GM19328 (cell line): Measurements from ENCODE around the gene STOX2.

Experiments
- ATAC-seq: cut with Tn5 transposase; IDR thresholded peaks from one replicate; pipeline ENCODE4 v1.9.1; 2021; ENCODE audit warnings: mild to moderate bottlenecking, moderate library complexity; ENCODE audit not compliant: unreplicated experiment

The STOX2 gene, protein sequence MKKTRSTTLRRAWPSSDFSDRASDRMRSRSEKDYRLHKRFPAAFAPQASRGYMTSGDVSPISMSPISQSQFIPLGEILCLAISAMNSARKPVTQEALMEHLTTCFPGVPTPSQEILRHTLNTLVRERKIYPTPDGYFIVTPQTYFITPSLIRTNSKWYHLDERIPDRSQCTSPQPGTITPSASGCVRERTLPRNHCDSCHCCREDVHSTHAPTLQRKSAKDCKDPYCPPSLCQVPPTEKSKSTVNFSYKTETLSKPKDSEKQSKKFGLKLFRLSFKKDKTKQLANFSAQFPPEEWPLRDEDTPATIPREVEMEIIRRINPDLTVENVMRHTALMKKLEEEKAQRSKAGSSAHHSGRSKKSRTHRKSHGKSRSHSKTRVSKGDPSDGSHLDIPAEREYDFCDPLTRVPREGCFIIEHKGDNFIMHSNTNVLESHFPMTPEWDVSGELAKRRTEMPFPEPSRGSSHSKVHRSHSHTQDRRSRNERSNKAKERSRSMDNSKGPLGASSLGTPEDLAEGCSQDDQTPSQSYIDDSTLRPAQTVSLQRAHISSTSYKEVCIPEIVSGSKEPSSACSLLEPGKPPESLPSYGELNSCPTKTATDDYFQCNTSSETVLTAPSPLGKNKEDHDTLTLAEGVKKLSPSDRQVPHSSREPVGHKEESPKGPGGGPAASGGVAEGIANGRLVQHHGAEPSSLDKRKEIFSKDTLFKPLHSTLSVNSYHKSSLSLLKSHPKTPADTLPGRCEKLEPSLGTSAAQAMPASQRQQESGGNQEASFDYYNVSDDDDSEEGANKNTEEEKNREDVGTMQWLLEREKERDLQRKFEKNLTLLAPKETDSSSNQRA (N-terminal part only)

DNA sequence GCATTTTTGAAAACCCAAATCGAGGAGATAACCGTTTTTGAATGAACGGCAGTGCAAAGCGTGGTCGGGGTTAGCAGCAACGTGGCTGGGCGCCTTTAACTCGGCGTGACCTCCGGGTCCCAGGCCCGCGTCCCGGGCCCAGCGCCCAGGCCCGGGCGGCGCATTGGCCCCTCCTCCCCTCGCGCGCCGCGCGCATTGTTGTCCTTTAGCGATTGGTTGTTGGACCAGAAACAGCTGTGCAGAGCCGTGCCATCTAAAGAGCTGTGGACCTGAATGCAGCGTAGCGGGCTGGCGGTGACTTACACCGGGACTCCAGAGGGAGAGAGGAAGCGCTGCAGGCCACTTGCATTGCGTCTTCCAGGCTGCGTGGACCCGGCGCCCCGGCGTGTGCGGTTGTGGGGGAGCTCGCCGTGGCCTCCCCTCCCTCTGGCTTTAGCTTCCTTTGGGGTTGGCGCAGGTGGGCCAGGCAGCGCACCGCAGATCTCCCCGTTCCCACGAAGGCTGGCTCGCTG, at the start of gene STOX2:
TSS of gene STOX2 (plus strand) at position 227 of the 512 bp plus-strand sequence. CDS start 1,484 bp downstream, outside the sequence.
- ATAC-seq, result no peak

DNA sequence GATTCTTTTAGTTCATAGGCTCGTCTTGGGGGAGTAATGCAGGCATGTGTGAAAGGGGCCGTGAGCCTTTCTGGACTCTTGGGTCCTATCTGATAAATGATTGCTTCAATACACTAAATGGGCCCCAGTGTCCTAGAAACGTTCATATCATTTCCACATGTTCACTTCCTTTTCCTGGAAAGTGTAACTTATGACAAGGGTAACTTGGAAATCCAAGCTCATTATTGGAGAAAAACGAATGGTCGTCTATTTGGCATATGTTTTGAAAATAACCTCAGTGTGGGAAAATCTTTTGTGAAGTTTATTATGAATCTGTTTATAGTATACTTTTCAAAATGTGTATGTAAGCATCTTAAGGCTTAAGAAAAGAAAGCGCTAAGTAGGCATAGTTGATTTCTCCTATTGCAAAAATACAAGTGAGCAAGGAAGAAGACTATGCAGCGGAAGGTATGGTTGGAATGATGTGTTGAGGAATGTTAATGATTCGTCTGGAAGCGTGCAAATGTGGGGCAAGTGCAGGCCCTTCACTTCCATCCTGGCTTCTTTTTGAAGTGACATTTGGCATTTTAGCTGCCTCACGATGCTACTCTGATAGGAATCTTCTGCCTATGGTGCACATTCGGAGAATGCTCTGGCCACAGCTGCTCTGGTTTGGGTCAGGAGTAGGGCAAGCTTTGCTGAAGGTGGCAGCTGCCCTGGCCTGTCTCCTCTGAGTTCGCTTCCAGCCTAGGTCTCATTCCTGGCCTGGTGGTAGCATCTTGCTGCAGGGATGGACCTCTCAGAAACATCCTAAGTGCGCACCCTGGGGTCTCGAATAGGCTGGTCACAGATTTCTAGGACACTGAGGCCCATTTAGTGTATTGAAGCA, 49.5 kb upstream of the STOX2 start:
- no peak for ATAC-seq

DNA sequence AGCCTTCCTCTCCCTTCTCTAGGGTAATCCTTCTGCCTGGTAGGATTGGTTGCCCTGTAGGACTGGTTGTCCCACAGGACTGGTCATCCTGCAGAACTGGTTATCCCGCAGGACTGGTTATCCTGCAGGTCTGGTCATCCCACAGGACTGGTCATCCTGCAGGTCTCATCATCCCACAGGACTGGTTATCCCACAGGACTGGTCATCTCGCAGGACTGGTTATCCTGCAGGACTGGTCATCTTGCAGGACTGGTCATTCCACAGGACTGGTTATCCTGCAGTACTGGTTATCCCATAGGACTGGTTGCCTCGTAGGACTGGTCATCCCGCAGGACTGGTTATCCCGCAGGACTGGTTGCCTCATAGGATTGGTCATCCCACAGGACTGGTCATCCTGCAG, 48.1 kb upstream of the STOX2 start:
- ATAC-seq, result no peak

DNA sequence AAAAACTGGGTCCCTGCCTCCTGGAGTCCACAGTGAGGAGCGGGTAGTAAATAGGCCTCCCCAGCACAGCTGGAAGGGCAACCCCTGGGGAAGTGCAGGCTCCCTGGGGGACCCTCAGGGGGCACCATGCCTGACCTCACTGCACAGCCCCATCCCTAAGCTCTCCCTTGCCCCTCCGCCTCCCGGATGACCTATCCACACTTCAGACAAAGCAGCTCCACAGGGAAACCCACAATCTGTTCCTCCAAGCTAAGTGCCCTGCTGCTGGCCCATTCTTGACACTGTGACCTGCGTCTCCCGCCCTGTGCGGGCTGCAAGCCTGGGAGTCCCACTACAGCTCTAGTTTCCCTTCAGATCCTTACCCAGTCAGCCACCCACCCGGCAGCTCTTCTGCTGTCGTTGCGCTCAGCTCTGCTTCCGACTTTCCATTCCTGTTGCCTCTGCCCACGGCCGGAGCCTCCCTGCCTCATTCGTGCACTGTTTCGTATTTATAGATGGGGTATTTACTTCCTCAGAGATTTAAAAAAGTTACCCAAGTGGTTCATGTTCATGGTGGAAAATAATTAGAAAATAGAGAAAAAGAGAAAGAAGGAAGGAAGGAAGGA, 47.0 kb upstream of the STOX2 start:
- ATAC-seq, result no peak

DNA sequence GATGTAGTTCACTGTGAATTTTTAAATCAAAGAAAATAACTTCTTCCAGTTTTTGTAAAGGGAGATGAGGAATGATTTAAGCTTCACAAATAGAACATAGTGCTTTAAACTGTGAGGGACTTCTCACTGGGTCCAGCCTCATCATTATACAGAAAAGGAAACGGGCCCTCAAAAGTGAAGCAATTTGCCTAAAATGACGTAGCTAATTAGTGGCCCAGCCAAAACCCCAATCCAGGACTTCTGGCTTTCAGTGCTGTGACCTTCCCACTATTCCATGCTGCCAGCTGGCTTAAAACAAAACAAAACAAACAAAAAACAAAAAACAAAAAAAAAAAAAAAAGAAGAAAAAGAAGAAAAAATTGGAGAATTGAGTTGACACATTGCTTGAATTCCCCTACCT, 45.0 kb upstream of the STOX2 start:
- no peak for ATAC-seq

DNA sequence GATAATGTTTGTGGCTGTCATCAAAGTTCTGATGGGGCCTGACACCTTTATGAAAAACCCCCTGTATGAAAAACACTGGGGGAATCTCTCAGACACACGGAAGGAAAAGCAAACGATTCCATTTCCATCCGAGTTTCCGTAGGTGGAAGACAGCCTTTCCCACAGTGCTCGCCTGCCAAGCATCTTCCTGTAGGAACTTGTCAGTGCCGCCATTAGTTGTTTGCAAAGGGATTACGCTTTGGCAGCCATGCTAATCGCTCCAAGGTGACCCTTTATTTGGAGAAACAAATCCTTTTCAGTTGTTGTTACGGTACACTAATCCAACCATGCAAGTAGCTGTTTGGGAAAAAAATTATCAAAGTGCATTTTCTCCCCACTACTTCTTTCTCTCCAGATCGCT, 44.4 kb upstream of the STOX2 start:
- no peak for ATAC-seq

DNA sequence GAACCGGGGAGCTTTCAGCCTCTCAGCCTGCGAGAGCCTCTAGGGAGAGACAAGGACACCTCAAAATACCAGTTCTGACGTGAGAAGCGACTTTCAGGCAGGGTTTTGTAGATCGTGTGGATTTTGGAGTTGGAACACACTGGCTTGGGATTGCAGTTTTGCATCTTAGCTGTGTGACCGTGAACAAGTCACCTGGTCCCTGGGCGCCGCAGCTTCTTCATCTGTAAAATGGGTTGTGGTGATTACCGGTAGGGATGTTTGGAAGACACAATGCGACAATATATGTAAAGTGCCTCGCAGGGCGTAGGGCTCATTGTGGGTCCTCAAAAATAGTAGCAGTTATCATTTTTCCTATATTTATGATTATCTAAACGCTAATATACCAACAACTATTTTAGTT, 43.7 kb upstream of the STOX2 start:
- no peak for ATAC-seq

DNA sequence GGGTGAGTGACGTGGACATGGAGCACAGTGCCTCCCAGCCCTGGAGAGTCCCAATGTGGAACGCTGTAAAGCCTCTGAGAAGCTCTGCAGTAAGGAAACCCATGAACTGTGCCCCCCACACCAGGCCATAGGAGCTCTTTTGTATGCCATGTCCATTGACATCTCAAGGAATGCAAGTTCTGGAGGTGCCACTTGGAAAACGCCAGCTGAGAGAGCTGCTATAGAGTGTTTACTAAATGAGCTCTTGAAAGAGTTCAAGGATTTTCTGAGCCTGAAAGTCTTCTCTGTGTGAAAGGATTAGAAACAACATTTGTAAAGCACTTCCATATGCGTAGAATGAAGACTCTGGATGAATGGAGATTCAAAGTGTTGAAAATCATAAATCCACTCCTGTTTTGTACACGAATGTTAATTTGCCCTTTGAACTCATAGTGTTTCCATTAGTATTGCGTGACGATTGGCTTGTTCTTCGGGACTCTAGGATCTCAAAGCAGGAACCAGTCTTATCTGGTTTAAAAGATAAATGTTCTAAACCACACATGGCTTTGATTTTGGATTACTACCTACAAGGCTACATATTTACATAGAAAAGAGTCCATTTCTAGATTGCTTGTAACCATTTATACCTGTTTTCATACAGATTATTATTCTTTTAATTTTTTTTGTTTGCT, 41.8 kb upstream of the STOX2 start:
- ATAC-seq, result no peak

DNA sequence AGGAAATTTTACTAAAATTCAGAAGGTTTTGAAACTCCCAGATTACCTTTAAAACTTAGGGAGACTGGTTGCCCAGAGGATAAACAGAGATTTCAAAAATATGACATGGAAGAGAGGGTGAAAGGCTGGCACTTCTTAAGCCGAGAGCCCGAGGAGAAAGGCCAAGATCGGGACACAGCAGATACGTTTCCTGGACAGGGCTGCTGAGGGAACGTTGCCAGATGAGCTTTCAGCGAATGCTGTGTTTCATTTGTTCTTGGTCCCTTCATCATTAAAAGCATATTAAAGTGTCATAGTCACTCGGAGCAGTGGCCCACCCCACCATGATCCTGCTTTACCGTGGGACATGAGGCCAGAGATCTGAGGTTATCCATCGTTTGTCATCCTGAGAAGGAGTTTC, 37.9 kb upstream of the STOX2 start:
- ATAC-seq, result no peak

DNA sequence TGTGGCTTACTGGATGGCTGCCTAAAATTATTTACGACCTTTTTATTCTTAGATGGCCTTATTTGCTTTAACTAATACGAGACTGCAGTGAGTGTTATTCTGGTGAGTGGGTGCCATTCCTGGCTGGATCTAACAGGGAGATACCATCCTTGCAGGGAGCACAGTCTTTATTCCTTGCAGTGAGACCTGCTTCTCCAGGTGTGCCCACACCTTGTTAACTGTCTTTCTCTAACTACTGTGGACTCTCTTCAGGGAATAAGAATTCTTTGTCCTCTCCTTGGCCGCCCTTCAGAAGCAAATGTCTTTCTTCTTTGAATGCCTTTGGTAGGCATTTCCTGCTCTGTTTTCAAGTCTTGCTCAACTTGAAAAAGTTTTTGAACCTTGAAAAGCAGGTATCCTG, 34.1 kb upstream of the STOX2 start:
- ATAC-seq, result no peak

DNA sequence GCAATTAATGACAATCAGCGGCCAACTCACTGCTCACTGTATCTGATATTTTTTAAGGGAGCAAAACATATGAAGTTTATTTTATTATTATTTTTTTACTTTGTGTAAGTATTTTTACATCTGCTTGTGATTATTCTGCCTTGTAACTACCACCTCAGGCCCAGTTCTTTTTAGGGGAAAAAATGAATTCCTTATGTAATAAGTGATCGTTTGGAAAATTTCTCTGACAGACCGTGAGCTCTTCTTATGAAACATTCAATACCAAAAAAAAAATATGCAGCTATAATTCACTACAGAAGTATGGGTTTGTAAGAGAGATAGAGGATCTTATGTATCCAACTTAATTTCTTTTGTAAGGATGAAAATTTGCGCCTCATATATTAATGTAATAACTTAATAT, 33.5 kb upstream of the STOX2 start:
- no peak for ATAC-seq

DNA sequence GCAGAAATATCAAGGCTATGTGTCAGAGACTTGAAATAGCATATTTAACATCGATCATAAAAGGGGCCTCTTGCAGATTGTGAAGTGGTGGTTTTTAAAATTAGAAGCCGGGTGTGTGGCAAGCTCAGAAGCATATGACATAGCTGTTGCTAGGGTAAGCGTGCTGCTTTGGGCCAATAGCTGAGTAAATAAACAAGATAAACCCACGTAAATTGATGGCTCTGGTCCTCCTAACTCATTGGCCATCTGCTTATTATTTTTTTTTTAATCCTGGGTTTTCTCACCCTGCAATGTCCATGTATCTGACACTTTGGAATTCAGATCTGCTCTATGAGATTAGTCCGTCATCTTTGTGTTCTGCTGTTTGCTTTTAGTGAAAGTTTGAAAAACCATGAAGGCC, 32.6 kb upstream of the STOX2 start:
- ATAC-seq, result no peak

DNA sequence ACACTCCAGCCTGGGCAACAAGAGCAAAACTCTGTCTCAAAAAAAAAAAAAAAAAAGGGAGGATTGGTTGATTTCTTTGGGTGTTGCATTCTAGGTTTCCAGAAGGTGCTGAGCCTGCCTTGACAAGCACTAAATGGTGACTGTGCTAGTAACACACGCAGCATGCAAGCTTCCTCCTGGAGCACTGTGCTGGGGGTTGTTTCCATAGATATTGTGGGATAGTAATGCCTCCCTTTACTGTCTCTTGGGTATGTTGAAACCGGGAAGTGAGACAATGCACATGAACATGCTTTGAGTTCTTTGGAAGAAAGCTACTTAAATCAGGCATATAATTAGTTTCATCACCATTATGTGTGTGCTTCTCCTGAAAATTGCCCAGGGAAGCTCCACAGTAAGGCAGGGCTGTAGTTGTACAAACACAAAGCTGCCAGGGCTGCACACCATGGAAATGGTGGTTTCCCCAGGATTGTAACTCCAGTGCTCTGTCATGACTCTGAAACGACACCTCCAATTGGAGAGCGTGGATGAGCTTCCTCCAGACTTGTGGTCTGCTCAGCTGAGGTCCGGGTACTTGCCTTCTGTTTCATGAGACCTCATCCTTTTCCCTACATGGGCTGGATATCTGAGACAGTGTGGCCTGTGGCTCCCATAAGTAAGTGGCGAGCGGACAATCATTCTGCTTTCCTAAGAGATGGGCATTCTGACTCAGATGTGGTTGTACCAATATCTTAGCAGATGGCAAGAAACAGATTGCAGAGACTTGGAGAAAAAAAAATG, 31.5 kb upstream of the STOX2 start:
- ATAC-seq, result no peak

DNA sequence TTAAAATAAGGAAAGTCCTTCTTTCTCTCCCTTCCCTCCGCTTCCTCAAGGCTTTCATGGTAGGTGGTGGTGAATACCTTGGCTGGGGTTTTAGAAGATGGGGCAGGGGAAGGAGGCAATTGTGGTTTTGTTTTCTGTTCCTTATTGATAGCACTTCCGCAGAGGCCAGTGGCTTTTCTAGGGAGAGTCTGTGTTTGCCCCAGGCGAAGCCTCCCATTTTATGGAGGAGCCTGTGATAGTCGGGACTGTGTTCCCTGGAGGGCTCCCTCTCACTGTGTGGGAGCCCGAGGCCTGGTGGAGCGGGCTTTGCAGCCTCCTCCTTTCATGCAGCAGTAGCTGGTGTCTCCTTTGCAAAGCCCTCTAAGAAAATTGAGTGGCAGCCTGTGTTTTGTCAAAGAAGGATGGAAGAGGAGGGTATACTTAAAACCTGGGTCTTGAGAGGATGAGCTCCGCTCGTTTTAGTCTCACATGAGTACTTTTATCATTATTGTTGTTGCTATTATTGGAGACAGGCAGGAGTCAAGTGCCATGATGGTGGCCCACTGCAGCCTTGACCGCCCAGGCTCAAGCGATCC, 29.8 kb upstream of the STOX2 start:
- ATAC-seq, result no peak

DNA sequence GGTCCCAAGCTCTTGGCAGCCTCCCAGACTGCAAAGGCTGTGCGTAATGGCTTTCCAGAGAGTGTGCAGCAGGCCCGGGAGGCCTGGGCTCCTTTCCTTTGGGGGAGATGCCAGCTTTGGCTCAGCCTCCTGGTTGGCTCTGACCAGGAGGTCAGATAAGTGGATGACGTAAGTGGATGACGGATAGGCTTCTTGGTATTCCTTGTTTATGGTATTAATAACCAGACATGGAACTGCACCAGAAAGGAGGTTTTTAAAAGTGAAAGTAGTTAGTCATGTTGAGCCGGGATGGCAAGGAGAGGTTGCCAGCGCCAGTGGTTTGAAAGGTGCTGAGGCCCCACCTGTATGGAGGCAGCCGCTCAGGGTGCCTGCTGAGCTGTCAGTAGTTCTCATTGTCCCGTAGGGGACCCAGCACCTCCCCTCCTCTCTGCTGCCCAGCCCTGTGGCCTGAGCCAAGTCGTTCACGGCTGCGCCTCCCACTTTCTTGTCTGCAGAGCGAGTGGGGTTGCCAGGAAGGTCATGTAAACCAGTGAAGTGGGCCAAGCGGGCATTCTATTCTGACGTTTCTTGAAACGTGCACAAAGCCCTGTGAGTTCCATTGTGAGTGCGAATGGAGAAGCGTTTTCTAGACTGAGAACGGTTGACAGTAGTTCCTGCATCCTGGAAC, 28.7 kb upstream of the STOX2 start:
- ATAC-seq, result no peak

DNA sequence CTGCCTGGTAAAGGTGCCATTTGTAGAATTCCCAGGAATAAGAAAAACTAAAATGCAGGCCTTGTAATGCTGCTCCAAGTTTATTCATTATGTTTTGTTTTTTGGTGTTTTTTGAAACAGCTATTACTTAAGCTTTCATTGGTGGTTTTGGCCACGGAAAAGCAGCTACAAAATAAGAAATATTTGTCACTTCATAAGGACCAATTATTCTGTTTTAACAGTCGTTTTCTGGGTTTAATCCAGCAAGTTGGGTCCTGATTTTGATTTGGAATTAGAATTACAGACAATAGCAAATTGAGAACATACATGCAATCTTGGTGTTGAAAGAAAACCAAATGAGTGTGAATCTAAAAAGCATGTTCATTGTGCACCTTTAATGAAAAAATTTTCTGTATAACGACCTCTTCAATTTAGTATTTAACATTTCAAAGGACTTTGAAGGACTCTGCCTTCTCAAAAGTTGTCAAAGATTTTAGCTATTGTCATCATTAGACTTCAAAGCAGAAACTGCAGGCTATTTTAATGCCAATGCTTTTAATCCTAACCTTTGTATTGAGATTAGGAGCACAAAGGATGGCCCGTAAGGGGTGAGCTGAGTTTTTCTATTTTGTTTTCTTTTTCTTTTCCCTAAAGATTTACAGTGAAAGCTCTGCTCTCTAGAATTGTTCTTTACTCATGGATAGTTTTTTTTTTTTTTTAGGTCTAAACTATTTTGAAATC, 26.7 kb upstream of the STOX2 start:
- ATAC-seq, result no peak

DNA sequence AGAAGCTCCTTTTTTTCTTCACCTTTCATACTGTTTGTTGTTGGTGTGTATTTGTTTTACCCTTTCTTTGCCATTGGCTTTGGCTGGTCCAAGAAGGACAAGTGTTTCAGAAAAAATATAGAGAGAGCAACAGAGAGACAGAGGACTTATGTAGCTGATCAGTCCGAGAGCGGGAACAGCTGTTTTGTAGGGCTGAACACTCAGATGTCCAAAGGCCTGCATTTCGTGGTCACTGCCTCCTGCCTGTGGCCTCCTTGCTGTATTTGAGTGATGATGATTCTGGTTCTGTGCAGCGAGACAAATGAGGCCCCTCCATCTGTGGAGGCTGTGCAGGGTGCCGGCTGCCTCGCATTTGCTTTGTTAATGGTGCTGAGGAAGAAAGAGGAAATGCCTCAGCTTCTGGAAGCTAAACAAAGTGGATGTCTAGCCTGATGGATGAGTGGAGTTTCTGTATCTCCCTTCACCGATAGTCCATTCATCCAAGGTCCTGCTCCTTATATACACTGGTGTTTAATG, 19.8 kb upstream of the STOX2 start:
- no peak for ATAC-seq

DNA sequence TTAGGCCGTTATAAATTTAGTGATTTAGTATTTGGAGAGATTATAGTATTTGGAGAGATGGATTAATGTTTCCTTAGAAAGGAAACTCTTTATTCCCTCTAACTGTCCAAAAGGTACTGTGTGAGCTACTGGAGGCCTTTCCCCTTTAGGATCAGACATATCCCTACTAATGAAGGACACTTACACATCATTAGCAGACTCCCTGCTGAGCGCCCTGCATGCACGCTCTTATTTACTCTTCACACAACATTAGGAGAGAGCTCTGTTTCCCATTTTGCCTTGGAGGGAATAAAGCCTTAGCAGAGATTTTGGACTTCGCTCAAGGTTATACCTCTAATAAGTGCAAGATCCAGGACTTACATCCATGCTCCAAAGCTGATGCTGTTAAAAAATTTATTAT, 17.8 kb upstream of the STOX2 start:
- ATAC-seq, result no peak
